Stimulated activated naive CD8-positive, alpha-beta T cell treated with anti-CD3 and anti-CD28 coated beads, Interleukin-15, Interleukin-2, amounts not matched to agents 100 ng/mL and 50 ng/mL, for 24 hours (primary cell): ENCODE data around the gene PLCL2.
"Not testable (repeated sequence)": the region's sequence is repeated elsewhere in the genome, so short reads cannot be mapped to it uniquely, and the experiment has no call there.

Experiments used
- H3K27ac Mint-ChIP-seq: one replicate; pipeline ENCODE4 v1.8.0; 2021; ENCODE audit warnings: mild to moderate bottlenecking, mixed read lengths
- H3K27me3 Mint-ChIP-seq: one replicate; pipeline ENCODE4 v1.8.0; 2021; ENCODE audit warnings: mixed read lengths
- H3K36me3 Mint-ChIP-seq: one replicate; pipeline ENCODE4 v1.8.0; 2021; ENCODE audit warnings: low read depth, mixed read lengths
- H3K4me1 Mint-ChIP-seq: one replicate; pipeline ENCODE4 v1.8.0; 2021; ENCODE audit warnings: low read depth, mixed read lengths
- H3K4me3 Mint-ChIP-seq: one replicate; pipeline ENCODE4 v1.8.0; 2021; ENCODE audit warnings: mild to moderate bottlenecking, mixed read lengths
- H3K9me3 Mint-ChIP-seq: one replicate; pipeline ENCODE4 v1.8.0; 2021; ENCODE audit warnings: mixed read lengths

Gene PLCL2

DNA sequence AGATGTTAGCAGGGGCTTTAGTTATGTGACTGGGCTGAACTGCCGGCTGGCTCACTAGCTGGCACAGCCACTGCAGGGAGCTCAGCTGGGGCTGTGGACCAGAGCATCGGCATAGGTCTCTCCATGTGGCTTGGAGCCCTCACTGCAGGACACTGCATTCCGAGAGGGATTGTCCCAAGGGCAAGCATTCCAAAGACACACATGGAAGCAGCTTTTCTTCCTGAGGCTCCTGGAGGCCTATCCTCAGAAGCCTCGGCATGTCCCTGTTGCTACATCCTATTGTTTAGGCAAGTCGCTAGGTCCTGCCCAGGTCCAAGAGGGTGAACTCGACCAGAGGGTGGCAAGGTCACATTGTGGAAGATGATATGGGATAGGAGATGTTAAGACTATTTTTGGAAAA, 209.8 kb downstream of the PLCL2 start:
- Mint-ChIP-seq H3K27me3 (no peaks in the 10 kb centered on the region), H3K9me3 (no peaks in the 10 kb centered on the region), H3K36me3 (peaks cover 19% of the 10 kb centered on the region), H3K27ac (no peak overlapping the region), H3K4me1 (peaks cover under 1% of the 10 kb centered on the region), H3K4me3 (no peak overlapping the region)

DNA sequence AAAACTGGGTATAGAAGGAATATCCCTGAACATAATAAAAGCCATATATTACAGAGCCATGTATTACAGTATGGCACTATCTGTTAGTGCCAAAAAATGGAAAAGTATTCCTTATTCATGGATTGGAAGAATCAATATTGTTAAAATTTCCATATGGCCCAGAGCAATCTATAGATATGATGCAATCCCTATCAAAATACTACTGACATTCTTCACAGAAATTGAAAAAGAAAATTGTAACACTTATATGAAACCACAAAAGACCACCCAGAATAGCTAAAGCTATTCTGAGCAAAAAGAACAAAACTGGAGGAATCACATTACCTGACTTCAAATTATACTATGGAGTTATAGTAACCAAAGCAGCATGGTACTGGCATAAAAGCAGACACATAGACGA, 218.8 kb downstream of the PLCL2 start:
- Mint-ChIP-seq H3K27me3 (no peaks in the 10 kb centered on the region), H3K9me3 (peaks cover 29% of the 10 kb centered on the region), H3K4me3 (no peak overlapping the region), H3K4me1 (no peaks in the 10 kb centered on the region), H3K36me3 (peaks cover 5% of the 10 kb centered on the region), H3K27ac (no peak overlapping the region)

DNA sequence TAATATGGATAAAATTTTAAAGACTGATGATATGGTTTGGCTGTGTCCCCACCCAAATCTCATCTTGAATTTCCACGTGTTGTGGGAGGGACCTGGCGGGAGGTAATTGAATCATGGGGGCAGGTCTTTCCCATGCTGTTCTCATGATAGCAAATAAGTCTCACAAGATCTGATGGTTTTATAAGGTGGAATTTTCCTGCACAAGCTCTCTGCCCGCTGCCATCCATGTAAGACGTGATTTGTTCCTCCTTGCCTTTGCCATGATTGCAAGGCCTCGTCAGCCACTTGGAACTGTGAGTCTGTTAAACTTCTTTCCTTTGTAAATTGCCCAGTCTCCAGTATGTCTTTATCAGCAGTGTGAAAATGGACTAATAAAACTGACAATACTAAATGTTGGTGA, 222.0 kb downstream of the PLCL2 start:
- not testable (repeated sequence) for H3K27me3 Mint-ChIP-seq, H3K27ac Mint-ChIP-seq, H3K4me3 Mint-ChIP-seq, H3K36me3 Mint-ChIP-seq
- Mint-ChIP-seq H3K4me1 (peaks cover 15% of the 10 kb centered on the region), H3K9me3 (peaks cover 18% of the 10 kb centered on the region)

DNA sequence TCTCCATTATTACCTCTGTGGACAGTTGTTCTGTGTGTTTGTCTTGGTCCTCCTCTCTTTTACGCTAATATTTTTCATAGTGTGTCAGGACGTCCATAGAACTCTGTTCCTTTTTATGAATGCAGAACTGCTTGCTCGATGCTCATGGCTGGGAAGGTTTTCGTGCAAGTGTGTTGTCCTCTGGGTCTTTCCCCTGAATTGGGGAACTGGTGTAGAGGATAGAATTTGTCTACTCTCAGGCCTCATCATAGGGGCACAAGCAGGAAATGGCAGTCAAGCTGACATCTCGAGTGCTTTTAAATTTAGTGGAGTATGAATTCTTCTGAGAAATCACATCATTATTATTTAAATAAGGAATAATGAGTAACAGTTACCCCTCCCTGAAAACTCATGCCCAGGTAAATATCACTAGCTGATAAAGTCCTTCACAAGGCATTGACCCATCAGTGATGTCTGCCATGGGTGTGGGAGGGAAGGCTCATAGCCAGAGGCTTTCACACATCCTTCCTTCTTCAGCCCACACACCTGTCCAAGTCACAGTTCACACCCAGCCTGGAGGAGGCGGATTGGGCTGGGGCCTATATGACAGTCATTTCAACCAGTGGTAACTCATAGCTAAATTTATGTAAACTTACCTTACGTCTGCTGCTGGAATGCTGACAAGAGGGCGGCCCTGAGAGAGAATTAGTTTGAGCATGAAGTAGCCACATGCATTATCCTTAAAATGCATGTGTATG, 226.1 kb downstream of the PLCL2 start:
- Mint-ChIP-seq H3K4me1 (peaks cover 15% of the 10 kb centered on the region), H3K4me3 (no peak overlapping the region), H3K27ac (no peak overlapping the region)

DNA sequence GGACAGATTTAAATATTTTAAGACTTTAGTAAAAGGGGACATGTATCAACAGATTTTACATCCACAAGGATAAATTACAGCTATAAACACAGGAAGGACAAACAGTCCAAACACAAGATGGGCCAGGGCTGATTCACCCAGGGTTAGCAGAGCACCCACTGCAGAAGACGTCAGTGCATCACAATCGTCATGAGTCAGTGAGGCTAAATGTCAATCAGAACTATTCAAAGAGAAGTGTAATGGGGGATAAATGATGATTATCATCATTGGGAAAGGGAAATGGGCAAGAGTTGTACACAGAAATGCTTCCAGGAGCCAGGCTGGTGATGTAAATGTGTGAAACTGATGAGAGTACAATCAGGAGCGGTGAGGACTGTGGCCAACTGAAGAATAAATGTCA, 226.8 kb downstream of the PLCL2 start:
- H3K27ac Mint-ChIP-seq, result no peak overlapping the region
- no peaks in the 10 kb centered on the region for H3K36me3 Mint-ChIP-seq
- H3K4me1 Mint-ChIP-seq, result peaks cover 15% of the 10 kb centered on the region
- peaks cover 3% of the 10 kb centered on the region for H3K9me3 Mint-ChIP-seq
- no peaks in the 10 kb centered on the region for H3K27me3 Mint-ChIP-seq
- no peak overlapping the region for H3K4me3 Mint-ChIP-seq

More for the DNA sequence above, 226.1 kb downstream of the PLCL2 start:
- Mint-ChIP-seq H3K27me3 (no peaks in the 10 kb centered on the region), H3K9me3 (peaks cover 4% of the 10 kb centered on the region), H3K36me3 (no peaks in the 10 kb centered on the region)

DNA sequence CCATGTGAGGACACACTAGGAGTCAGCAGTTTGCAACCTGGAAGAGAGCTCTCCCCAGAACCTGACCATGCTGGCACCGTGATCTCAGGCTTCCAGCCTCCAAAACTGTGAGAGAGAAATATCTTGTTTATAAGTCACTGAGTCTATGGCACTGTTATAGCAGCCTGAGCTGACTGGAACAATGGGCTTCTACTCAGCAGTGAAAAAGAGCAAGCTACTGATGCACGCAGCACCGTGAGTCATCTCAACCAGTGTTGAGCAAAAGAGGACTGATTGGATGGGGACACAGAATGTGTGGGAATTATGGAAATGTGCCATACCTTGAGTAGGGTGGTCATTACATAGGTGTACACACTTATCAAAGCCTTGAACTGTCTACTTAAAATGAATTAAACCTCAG, 230.4 kb downstream of the PLCL2 start:
- Mint-ChIP-seq H3K27me3 (no peaks in the 10 kb centered on the region), H3K36me3 (no peaks in the 10 kb centered on the region), H3K4me1 (peaks cover 15% of the 10 kb centered on the region), H3K9me3 (no peaks in the 10 kb centered on the region), H3K4me3 (no peak overlapping the region), H3K27ac (no peak overlapping the region)

DNA sequence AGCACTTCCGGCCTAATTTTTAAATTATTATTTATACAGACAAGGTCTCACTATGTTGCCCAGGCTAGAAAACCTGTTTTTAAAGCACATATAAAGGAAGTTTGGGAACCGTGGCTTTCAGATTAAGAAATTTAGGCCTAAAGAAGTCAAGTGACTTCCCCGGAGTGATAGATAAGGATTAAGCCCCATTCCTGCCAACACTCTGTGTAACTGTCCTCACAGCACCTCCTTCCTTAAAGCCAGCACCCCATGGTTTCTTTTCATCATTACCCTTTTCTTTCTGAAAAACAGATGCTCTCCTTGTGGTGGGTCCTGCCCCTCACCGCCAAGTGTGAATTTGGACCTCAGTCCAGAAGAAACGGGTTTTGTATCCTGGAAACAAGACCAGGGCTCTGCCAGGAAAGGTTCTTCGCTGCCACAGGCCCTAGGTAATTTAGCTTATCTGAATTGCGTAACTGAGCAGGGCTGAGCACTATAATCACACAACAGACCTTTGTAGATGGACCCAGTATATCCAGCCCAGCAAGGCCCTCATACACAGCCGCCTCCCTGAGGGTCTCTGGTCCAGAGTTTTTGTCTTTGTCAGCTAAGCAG, 231.3 kb downstream of the PLCL2 start:
- Mint-ChIP-seq H3K27ac (no peak overlapping the region), H3K27me3 (no peaks in the 10 kb centered on the region), H3K9me3 (no peaks in the 10 kb centered on the region), H3K36me3 (no peaks in the 10 kb centered on the region), H3K4me3 (no peak overlapping the region), H3K4me1 (peaks cover 7% of the 10 kb centered on the region)

DNA sequence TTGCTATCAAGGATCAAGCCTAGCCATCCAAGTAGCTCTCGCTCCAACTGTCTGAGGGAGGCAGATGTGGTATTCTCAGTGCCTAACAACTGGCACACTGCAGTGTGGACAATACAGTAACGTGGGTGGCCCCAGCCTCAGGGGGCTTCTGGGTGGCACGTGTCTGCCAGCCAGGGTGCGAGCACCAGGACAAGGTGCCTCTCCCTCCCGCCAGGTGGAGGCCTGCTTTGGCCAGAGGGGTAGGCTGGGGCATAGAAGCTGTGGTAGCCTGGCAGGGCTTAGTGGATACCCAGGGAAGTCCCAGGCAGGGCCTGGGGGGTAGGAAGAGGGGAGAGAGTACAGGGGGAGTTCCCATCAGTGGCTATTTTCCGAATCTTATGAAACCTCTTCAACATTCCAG, 234.0 kb downstream of the PLCL2 start:
- Mint-ChIP-seq H3K36me3 (no peaks in the 10 kb centered on the region), H3K4me3 (no peak overlapping the region), H3K9me3 (peaks cover 5% of the 10 kb centered on the region), H3K27ac (no peak overlapping the region), H3K27me3 (no peaks in the 10 kb centered on the region), H3K4me1 (no peaks in the 10 kb centered on the region)

DNA sequence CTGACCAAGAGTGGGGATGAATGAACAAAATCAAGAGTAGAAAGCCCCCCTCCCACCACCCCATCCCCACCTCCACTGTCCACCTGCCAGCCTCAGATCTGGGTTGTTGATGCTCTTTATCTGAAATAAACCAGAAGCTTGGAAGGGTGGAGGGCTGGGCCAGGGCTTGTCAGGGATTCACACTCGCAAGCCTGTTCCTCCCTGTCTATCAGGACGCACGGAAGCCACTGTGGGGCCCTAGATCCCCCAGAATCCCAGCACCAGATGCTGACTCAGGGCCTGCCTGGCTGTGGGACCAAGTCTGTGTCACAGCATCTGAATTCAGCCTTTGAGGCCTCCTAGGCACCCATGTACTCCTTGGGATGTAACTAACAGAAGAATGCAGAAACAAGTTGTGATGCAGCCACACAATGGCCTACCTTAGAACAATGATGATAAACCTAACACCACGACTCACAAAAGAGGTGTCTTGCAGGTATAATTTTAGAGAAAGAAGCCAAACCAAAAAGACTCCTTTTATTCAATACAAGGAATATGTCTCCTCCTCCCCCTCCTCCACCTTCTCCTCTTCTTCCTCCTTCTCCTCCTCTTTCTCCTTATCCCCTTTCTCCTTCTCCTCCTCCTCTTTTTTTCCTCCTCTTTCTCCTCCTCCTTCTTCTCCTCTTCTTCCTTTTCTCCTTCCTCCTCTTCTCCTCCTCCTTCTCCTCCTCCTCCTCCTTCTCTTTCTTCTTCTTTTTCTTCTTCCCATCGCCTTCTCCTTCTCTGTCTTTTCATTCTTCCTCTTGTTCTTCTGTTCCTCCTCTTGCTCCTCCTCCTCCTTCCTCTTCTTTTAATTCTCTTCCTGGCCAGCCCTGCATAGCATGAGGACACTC, 234.7 kb downstream of the PLCL2 start:
- Mint-ChIP-seq H3K36me3 (no peaks in the 10 kb centered on the region), H3K27ac (no peak overlapping the region), H3K9me3 (peaks cover 5% of the 10 kb centered on the region), H3K4me1 (no peaks in the 10 kb centered on the region), H3K27me3 (no peaks in the 10 kb centered on the region), H3K4me3 (no peak overlapping the region)

DNA sequence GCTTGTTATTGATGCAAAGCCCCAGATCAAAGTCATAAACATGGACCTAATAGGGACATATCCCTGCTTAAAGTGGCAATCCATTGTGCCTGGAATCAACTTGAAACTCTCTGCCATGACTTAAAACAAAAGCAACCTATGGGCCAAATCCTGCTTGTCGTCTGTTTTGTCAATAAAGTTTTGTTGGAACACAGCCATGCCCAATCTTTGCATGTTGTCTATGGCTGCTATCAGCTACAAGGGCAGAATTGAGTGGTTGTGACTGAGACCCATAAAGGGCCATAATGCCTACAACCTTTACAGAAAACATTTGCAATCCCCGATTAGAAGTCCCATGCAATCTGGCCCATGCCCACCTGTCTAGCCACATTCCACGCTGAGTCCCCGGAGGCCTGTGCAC, 235.4 kb downstream of the PLCL2 start:
- Mint-ChIP-seq H3K27ac (no peak overlapping the region), H3K4me1 (no peaks in the 10 kb centered on the region), H3K4me3 (no peak overlapping the region), H3K27me3 (no peaks in the 10 kb centered on the region), H3K9me3 (peaks cover 5% of the 10 kb centered on the region), H3K36me3 (no peaks in the 10 kb centered on the region)

DNA sequence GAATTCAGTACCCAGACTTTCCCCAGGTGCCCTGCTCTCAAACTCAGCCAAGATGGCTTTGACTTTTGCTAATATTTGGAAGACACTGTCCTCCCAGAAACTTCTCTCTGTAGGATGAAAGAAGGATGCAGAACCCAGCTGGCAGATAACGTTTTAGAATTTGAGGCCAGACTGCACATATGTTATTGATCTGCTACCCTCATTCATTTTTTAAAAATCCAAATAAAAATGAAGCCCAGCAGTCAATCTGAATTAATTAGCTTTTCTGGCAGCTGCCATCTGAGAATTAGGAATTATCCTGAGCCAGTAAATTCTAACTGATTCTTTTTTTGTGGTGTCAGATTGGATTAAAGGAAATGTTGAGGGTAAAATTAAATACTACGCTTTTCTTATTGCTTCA, 236.6 kb downstream of the PLCL2 start:
- Mint-ChIP-seq H3K9me3 (peaks cover 5% of the 10 kb centered on the region), H3K27me3 (no peaks in the 10 kb centered on the region), H3K4me1 (no peaks in the 10 kb centered on the region), H3K36me3 (no peaks in the 10 kb centered on the region), H3K4me3 (no peak overlapping the region), H3K27ac (no peak overlapping the region)

DNA sequence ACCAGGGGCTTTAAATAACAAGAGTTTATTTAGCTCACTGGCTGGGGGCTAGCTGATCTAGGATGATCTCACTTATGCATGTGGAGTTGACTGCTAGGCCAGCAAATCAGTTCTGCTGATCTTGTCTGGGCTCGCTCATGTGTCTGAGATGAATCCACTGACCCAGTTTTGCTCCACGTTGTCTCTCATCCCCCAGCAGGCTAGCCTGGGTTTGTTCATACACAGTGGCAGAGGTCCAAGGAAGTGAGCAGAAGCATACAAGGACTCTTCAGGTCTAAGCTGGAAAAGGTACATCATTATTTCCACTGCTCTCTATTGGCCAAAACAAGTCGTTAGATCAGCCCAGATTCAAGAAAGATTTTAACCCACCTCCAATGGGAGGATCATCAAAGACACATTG, 238.0 kb downstream of the PLCL2 start:
- H3K27ac Mint-ChIP-seq, result no peak overlapping the region
- H3K4me1 Mint-ChIP-seq, result no peaks in the 10 kb centered on the region
- H3K27me3 Mint-ChIP-seq, result no peaks in the 10 kb centered on the region
- no peaks in the 10 kb centered on the region for H3K36me3 Mint-ChIP-seq
- H3K4me3 Mint-ChIP-seq, result no peak overlapping the region
- peaks cover 12% of the 10 kb centered on the region for H3K9me3 Mint-ChIP-seq

DNA sequence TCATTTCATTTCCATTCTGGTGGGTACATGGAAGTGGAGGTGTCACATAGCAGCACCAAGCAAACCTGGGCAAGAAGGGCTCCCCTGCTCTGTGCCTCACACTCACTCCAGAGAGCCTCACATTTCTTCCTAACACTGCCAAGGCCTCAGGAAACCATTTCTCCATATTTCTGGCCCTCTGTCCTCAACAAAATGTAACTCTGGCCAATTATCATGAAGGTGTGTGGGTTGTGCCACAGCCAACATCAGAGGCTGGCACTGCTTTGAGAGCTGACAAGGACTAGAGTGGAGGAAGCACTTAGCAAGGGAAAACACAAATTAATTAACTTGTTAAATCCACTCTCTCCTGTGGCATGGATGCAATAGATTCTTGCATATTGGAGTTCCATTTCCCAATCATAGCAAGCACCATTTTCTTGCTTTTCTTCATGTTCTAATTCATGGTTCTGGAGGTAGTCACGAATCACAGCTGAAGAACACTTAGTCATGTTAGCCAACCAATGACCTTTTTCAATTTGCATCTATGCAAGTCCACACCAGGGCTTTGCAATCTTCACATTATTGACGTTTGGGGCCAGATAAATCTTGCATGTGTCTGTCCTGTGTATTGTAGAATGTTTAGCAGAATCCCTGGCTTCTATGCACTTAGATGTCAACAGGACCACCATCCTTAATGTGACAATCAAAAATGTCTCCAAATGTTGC, 241.1 kb downstream of the PLCL2 start:
- Mint-ChIP-seq H3K27ac (no peak overlapping the region), H3K36me3 (no peaks in the 10 kb centered on the region), H3K27me3 (no peaks in the 10 kb centered on the region), H3K4me1 (no peaks in the 10 kb centered on the region), H3K9me3 (peaks cover 16% of the 10 kb centered on the region), H3K4me3 (no peak overlapping the region)

DNA sequence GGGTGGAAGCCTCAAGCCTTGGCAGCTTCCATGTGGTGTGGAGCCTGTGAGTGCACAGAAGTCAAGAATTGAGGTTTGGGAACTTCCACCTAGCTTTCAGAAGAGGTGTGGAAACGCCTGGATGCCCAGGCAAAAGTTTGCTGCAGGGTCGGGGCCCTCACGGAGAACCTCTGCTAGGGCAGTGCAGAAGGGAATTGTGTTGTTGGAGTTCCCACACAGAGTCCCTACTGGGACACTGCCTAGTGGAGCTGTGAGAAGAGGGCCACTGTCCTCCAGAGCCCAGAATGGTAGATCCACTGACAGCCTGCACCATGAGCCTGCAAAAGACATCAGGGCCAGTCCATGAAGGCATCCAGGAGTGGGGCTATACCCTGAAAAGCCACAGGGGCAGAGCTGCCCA, 243.9 kb downstream of the PLCL2 start:
- not testable (repeated sequence) for H3K27ac Mint-ChIP-seq, H3K4me3 Mint-ChIP-seq, H3K4me1 Mint-ChIP-seq, H3K27me3 Mint-ChIP-seq, H3K36me3 Mint-ChIP-seq
- peaks cover 11% of the 10 kb centered on the region for H3K9me3 Mint-ChIP-seq

DNA sequence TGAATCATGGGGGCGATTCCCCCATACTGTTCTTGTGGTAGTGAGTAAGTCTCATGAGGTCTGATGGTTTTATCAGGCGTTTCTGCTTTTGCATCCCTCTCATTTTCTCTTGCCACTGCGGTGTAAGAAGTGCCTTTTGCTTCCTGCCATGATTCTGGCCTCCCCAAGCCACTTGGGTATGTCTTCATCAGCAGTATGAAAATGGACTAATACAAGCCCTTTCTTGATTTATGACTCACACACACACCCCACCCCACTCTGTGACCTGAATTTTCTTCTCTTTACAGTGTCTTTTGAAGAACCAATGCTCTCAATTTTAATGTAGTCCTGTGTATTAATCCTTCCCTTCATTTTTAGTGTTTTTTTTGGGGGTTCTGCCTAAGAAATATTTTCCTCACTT, 244.8 kb downstream of the PLCL2 start:
- no peaks in the 10 kb centered on the region for H3K27me3 Mint-ChIP-seq
- H3K4me1 Mint-ChIP-seq, result no peaks in the 10 kb centered on the region
- no peak overlapping the region for H3K4me3 Mint-ChIP-seq
- H3K27ac Mint-ChIP-seq, result no peak overlapping the region
- peaks cover 11% of the 10 kb centered on the region for H3K9me3 Mint-ChIP-seq
- no peaks in the 10 kb centered on the region for H3K36me3 Mint-ChIP-seq
